Measurements from ENCODE around the gene CST1. TPM values are rescaled to one million over a fixed set of nuclear protein-coding genes. Genes with fewer than 3 reads are reported as not detected.
"Not testable (repeated sequence)": the region's sequence is repeated elsewhere in the genome, so short reads cannot be mapped to it uniquely, and the experiment has no call there.

CST1 gene, protein sequence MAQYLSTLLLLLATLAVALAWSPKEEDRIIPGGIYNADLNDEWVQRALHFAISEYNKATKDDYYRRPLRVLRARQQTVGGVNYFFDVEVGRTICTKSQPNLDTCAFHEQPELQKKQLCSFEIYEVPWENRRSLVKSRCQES
- polyA plus RNA-seq, result not detected

- not testable (repeated sequence) for H3K36me3 ChIP-seq (ENCODE audit: control insufficient read depth in 2 of 2, insufficient read depth in 2 of 2, low read length in 1 of 2); H3K4me3 ChIP-seq (ENCODE audit: low read depth in 1 of 2, low read length in 2 of 2); H3K9me3 ChIP-seq (ENCODE audit: control insufficient read depth in 2 of 2, insufficient read depth in 1 of 2, low read depth in 1 of 2, low read length in 1 of 2); H3K27me3 ChIP-seq (ENCODE audit: control insufficient read depth in 1 of 2, insufficient read depth in 2 of 2, low read length in 2 of 2); H3K4me1 ChIP-seq (ENCODE audit: control insufficient read depth in 2 of 2, insufficient read depth in 2 of 2, low read length in 1 of 2); H3K27ac ChIP-seq (ENCODE audit: low read depth in 2 of 2, low read length in 1 of 2)
- 53 to 63% methylated on average over 2 to 3 of the region's 3 CpGs for WGBS, 2 donors
Measured at GRCh38 chr20:23750786-23751185, at the start of gene CST1. CST1 (minus strand) TSS chr20:23750935; CDS start chr20:23750866, 69 bp downstream.

DNA sequence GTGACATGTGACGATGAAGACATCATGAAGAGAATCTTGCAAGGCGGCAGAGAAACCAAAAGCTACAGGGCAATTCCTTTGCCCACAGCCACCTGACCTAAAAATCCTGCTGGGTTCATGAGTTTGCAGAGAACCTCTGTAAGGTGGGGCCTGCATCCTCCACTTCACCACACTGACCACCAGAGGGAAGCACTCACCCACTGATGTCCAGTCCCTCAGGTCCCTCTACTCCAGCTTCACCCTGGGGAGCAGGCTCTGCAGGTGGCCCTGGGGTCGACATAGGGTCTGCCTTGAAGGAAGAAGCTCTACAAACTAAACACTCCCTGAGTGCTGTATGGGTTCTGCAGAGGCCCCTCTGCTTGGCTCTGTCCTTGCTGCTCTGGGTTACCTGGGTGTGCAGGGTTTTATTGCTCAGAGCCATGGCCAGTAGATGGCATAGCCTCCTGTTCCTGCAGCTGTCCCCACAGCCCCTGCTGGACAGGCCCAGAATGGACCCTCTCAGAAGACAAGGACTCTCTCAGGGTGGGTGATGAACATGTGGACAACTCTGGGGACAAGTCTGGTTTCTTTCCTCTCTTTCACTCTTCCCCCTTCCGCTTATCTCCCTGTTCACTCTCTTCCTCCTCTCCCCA lies 48.6 kb upstream of the CST1 start:
- not testable (repeated sequence) for H3K4me3 ChIP-seq (ENCODE audit: low read depth in 1 of 2, low read length in 2 of 2); H3K4me1 ChIP-seq (ENCODE audit: control insufficient read depth in 2 of 2, insufficient read depth in 2 of 2, low read length in 1 of 2)
- 53 to 62% methylated on average over 4 of the region's 4 CpGs for WGBS, 2 donors

GRCh38 chr20:23795526-23795925 lies 44.8 kb upstream of the CST1 start:
- Histone ChIP-seq H3K36me3 (ENCODE audit: control insufficient read depth in 2 of 2, insufficient read depth in 2 of 2, low read length in 1 of 2) (no peaks in the 10 kb centered on the region), H3K27me3 (ENCODE audit: control insufficient read depth in 1 of 2, insufficient read depth in 2 of 2, low read length in 2 of 2) (no peaks in the 10 kb centered on the region), H3K4me3 (ENCODE audit: low read depth in 1 of 2, low read length in 2 of 2) (no peak overlapping the region), H3K9me3 (ENCODE audit: control insufficient read depth in 2 of 2, insufficient read depth in 1 of 2, low read depth in 1 of 2, low read length in 1 of 2) (no peaks in the 10 kb centered on the region), H3K4me1 (ENCODE audit: control insufficient read depth in 2 of 2, insufficient read depth in 2 of 2, low read length in 1 of 2) (no peaks in the 10 kb centered on the region), H3K27ac (ENCODE audit: low read depth in 2 of 2, low read length in 1 of 2) (no peak overlapping the region)
- WGBS, 2 donors, result 77 to 84% methylated on average over 3 of the region's 3 CpGs

More for the DNA sequence above, 48.6 kb upstream of the CST1 start:
- H3K27ac ChIP-seq (ENCODE audit: low read depth in 2 of 2, low read length in 1 of 2); H3K36me3 ChIP-seq (ENCODE audit: control insufficient read depth in 2 of 2, insufficient read depth in 2 of 2, low read length in 1 of 2); H3K9me3 ChIP-seq (ENCODE audit: control insufficient read depth in 2 of 2, insufficient read depth in 1 of 2, low read depth in 1 of 2, low read length in 1 of 2); H3K27me3 ChIP-seq (ENCODE audit: control insufficient read depth in 1 of 2, insufficient read depth in 2 of 2, low read length in 2 of 2): not testable (repeated sequence)

DNA sequence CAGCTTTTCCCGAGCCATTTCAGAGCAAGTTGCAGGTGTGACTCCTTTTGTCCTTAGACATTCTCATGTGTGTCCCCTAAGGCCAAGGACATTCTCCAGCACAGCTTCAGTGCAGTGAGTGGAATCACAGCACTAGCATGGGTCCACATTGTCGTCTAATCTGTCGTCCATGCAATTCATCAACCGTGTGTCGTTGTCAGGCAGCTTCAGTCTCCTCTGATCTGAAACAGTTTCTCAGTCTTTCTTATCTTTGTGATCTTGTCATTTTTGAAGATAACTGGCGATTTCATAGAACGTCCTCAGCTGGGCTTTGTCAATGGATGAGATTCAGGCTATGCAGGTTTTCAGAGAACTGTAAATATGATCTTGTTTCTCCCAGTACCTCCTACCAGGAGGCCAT lies 44.1 kb upstream of the CST1 start:
- Histone ChIP-seq H3K4me1 (ENCODE audit: control insufficient read depth in 2 of 2, insufficient read depth in 2 of 2, low read length in 1 of 2) (no peaks in the 10 kb centered on the region), H3K27ac (ENCODE audit: low read depth in 2 of 2, low read length in 1 of 2) (no peak overlapping the region), H3K36me3 (ENCODE audit: control insufficient read depth in 2 of 2, insufficient read depth in 2 of 2, low read length in 1 of 2) (no peaks in the 10 kb centered on the region), H3K4me3 (ENCODE audit: low read depth in 1 of 2, low read length in 2 of 2) (no peak overlapping the region), H3K27me3 (ENCODE audit: control insufficient read depth in 1 of 2, insufficient read depth in 2 of 2, low read length in 2 of 2) (no peaks in the 10 kb centered on the region), H3K9me3 (ENCODE audit: control insufficient read depth in 2 of 2, insufficient read depth in 1 of 2, low read depth in 1 of 2, low read length in 1 of 2) (no peaks in the 10 kb centered on the region)
- WGBS, 2 donors, result 54 to 55% methylated on average over 7 of the region's 7 CpGs

DNA sequence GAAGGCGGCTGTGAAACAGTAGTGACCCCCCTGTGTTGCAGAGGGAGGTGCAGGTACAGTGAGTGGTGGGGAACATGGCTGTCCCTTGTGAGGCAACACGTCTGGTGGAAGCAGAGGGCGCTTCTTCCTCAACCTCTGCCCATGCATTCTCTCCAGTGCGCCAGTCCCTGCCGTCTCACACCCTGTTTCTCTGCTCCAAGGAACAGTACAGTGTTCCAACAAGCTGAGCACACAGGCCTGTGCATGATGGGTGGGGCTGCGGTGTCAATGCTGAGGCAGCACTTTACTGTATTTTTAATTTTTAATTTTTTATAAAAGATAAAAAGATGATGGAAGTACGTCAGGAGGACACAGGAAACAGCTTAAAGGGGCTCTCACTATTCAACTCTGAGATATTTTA lies 43.3 kb upstream of the CST1 start:
- WGBS, 2 donors, result 66 to 70% methylated on average over 7 of the region's 7 CpGs
- no peak overlapping the region for H3K27ac ChIP-seq (ENCODE audit: low read depth in 2 of 2, low read length in 1 of 2)
- H3K9me3 ChIP-seq (ENCODE audit: control insufficient read depth in 2 of 2, insufficient read depth in 1 of 2, low read depth in 1 of 2, low read length in 1 of 2), result no peaks in the 10 kb centered on the region
- H3K27me3 ChIP-seq (ENCODE audit: control insufficient read depth in 1 of 2, insufficient read depth in 2 of 2, low read length in 2 of 2), result no peaks in the 10 kb centered on the region
- no peak overlapping the region for H3K4me3 ChIP-seq (ENCODE audit: low read depth in 1 of 2, low read length in 2 of 2)
- no peaks in the 10 kb centered on the region for H3K4me1 ChIP-seq (ENCODE audit: control insufficient read depth in 2 of 2, insufficient read depth in 2 of 2, low read length in 1 of 2)
- H3K36me3 ChIP-seq (ENCODE audit: control insufficient read depth in 2 of 2, insufficient read depth in 2 of 2, low read length in 1 of 2), result no peaks in the 10 kb centered on the region

DNA sequence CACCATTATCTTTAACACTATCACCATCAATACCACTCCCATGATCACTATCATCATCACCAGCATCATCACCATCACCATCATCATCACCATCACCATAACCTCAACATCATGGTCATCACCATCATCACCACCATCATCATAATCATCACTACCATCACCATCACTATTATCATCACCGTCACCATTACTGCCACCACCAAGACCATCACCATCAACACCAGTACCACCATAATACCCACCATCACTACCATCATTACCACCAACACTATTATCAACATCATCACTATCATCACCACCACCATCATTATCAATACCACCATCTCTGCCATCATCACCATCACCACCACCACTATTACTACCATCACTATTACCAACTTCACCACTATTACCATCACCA lies 32.7 kb upstream of the CST1 start:
- WGBS, 2 donors, result 90 to 94% methylated on average over 1 of the region's 1 CpG
- Histone ChIP-seq H3K9me3 (ENCODE audit: control insufficient read depth in 2 of 2, insufficient read depth in 1 of 2, low read depth in 1 of 2, low read length in 1 of 2) (no peaks in the 10 kb centered on the region), H3K36me3 (ENCODE audit: control insufficient read depth in 2 of 2, insufficient read depth in 2 of 2, low read length in 1 of 2) (no peaks in the 10 kb centered on the region), H3K4me1 (ENCODE audit: control insufficient read depth in 2 of 2, insufficient read depth in 2 of 2, low read length in 1 of 2) (no peaks in the 10 kb centered on the region), H3K27ac (ENCODE audit: low read depth in 2 of 2, low read length in 1 of 2) (no peak overlapping the region), H3K4me3 (ENCODE audit: low read depth in 1 of 2, low read length in 2 of 2) (no peak overlapping the region), H3K27me3 (ENCODE audit: control insufficient read depth in 1 of 2, insufficient read depth in 2 of 2, low read length in 2 of 2) (no peaks in the 10 kb centered on the region)

- Histone ChIP-seq H3K27me3 (ENCODE audit: control insufficient read depth in 1 of 2, insufficient read depth in 2 of 2, low read length in 2 of 2) (no peaks in the 10 kb centered on the region), H3K9me3 (ENCODE audit: control insufficient read depth in 2 of 2, insufficient read depth in 1 of 2, low read depth in 1 of 2, low read length in 1 of 2) (no peaks in the 10 kb centered on the region), H3K27ac (ENCODE audit: low read depth in 2 of 2, low read length in 1 of 2) (no peak overlapping the region), H3K4me1 (ENCODE audit: control insufficient read depth in 2 of 2, insufficient read depth in 2 of 2, low read length in 1 of 2) (no peaks in the 10 kb centered on the region), H3K36me3 (ENCODE audit: control insufficient read depth in 2 of 2, insufficient read depth in 2 of 2, low read length in 1 of 2) (no peaks in the 10 kb centered on the region), H3K4me3 (ENCODE audit: low read depth in 1 of 2, low read length in 2 of 2) (no peak overlapping the region)
- 76 to 77% methylated on average over 8 of the region's 8 CpGs for WGBS, 2 donors
Measured at GRCh38 chr20:23782366-23782983, 31.7 kb upstream of the CST1 start.

DNA sequence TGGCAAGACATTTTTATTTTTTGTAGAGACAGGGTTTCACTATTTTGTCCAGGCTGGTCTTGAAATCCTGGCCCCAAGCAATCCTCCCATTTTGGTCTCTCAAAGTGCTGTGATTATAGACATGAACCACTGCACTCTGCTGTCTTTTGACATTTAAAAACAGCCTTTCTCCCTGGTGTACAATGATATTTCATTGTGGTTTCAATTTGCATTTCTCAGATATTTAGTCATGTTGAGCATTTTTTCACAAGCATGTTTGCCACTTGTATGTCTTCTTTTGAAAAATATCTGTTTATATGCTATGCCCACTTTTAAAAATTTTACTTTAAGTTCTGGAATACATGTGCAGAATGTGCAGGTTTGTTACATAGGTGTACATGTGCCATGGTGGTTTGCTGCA lies 27.9 kb upstream of the CST1 start:
- H3K27ac ChIP-seq (ENCODE audit: low read depth in 2 of 2, low read length in 1 of 2); H3K4me1 ChIP-seq (ENCODE audit: control insufficient read depth in 2 of 2, insufficient read depth in 2 of 2, low read length in 1 of 2); H3K36me3 ChIP-seq (ENCODE audit: control insufficient read depth in 2 of 2, insufficient read depth in 2 of 2, low read length in 1 of 2): not testable (repeated sequence)

GRCh38 chr20:23777380-23777779 lies 26.6 kb upstream of the CST1 start:
- not testable (repeated sequence) for H3K4me1 ChIP-seq (ENCODE audit: control insufficient read depth in 2 of 2, insufficient read depth in 2 of 2, low read length in 1 of 2); H3K36me3 ChIP-seq (ENCODE audit: control insufficient read depth in 2 of 2, insufficient read depth in 2 of 2, low read length in 1 of 2); H3K27ac ChIP-seq (ENCODE audit: low read depth in 2 of 2, low read length in 1 of 2); H3K9me3 ChIP-seq (ENCODE audit: control insufficient read depth in 2 of 2, insufficient read depth in 1 of 2, low read depth in 1 of 2, low read length in 1 of 2); H3K4me3 ChIP-seq (ENCODE audit: low read depth in 1 of 2, low read length in 2 of 2); H3K27me3 ChIP-seq (ENCODE audit: control insufficient read depth in 1 of 2, insufficient read depth in 2 of 2, low read length in 2 of 2)
- 70 to 81% methylated on average over 7 to 8 of the region's 8 CpGs for WGBS, 2 donors

More for the DNA sequence above, 27.9 kb upstream of the CST1 start:
- not testable (repeated sequence) for H3K4me3 ChIP-seq (ENCODE audit: low read depth in 1 of 2, low read length in 2 of 2); H3K9me3 ChIP-seq (ENCODE audit: control insufficient read depth in 2 of 2, insufficient read depth in 1 of 2, low read depth in 1 of 2, low read length in 1 of 2); H3K27me3 ChIP-seq (ENCODE audit: control insufficient read depth in 1 of 2, insufficient read depth in 2 of 2, low read length in 2 of 2)
